GM21529 (cell line): ENCODE data around the gene ACTN1.
"Not testable (repeated sequence)": the region's sequence is repeated elsewhere in the genome, so short reads cannot be mapped to it uniquely, and the experiment has no call there.

Experiments
- ATAC-seq: cut with Tn5 transposase; IDR thresholded peaks from one replicate; pipeline ENCODE4 v1.9.1; 2021; ENCODE audit not compliant: unreplicated experiment

ACTN1 gene

GRCh38 chr14:68986926-68987652 is 8.0 kb upstream of the ACTN1 start:
- ATAC-seq: no peak

GRCh38 chr14:68986225-68986624 is 7.1 kb upstream of the ACTN1 start:
- ATAC-seq: no peak

- no peak for ATAC-seq
Measured at GRCh38 chr14:68984686-68985085, 5.6 kb upstream of the ACTN1 start.

- ATAC-seq: no peak
Measured at GRCh38 chr14:68983191-68983590, 4.1 kb upstream of the ACTN1 start.

- ATAC-seq: no peak
Measured at GRCh38 chr14:68982581-68982980, 3.5 kb upstream of the ACTN1 start.

- ATAC-seq: no peak
Measured at GRCh38 chr14:68981539-68981976, 2.5 kb upstream of the ACTN1 start.

GRCh38 chr14:68981139-68981538 is 2.0 kb upstream of the ACTN1 start:
- no peak for ATAC-seq

- ATAC-seq: no peak
Measured at GRCh38 chr14:68979722-68980451, 785 bp upstream of the ACTN1 start.

GRCh38 chr14:68978172-68978911 is 760 bp downstream of the ACTN1 start:
- ATAC-seq: no peak

- ATAC-seq: no peak
Measured at GRCh38 chr14:68977718-68978171, 1.4 kb downstream of the ACTN1 start.

- ATAC-seq: no peak
Measured at GRCh38 chr14:68977180-68977717, 1.9 kb downstream of the ACTN1 start.

GRCh38 chr14:68976160-68977067 is 2.7 kb downstream of the ACTN1 start:
- no peak for ATAC-seq

- no peak for ATAC-seq
Measured at GRCh38 chr14:68975667-68976066, 3.4 kb downstream of the ACTN1 start.

- no peak for ATAC-seq
Measured at GRCh38 chr14:68974759-68975347, 4.2 kb downstream of the ACTN1 start.

- no peak for ATAC-seq
Measured at GRCh38 chr14:68973639-68974038, 5.5 kb downstream of the ACTN1 start.

- ATAC-seq: not testable (repeated sequence)
Measured at GRCh38 chr14:68973219-68973565, 5.9 kb downstream of the ACTN1 start.

GRCh38 chr14:68972507-68973218 is 6.4 kb downstream of the ACTN1 start:
- ATAC-seq: no peak

GRCh38 chr14:68971411-68972035 is 7.6 kb downstream of the ACTN1 start:
- no peak for ATAC-seq

- ATAC-seq: no peak
Measured at GRCh38 chr14:68970736-68971135, 8.4 kb downstream of the ACTN1 start.
